ENCODE data around the gene UPK3BL2. TPM values are rescaled to one million over a fixed set of nuclear protein-coding genes. Genes with fewer than 3 reads are reported as not detected.
"Not testable (repeated sequence)": the region's sequence is repeated elsewhere in the genome, so short reads cannot be mapped to it uniquely, and the experiment has no call there.

Gene UPK3BL2
- total and polyA plus RNA-seq, 2 experiments from 2014 or later = 1.8 to 9.6 TPM

GRCh38 chr7:102540604-102541003 lies 2.9 kb downstream of the UPK3BL2 start:
- not testable (repeated sequence) for H3K4me2 ChIP-seq; H4K20me1 ChIP-seq (ENCODE audit: insufficient read depth, poor library complexity, severe bottlenecking); H3K4me1 ChIP-seq (ENCODE audit: insufficient read depth); H3K4me3 ChIP-seq; H3K27me3 ChIP-seq; H3K27ac ChIP-seq; H2AFZ ChIP-seq; H3K9me3 ChIP-seq (ENCODE audit: low read depth); DNase-seq (ENCODE audit: low spot score); H3K9me2 ChIP-seq (replicated peaks; ENCODE audit: insufficient read depth); H3K79me2 ChIP-seq; H3K36me3 ChIP-seq (replicated peaks; ENCODE audit: insufficient read depth, low read depth)
- WGBS (ENCODE audit: low lambda C conversion rate, missing lambda C conversion rate) = 91% methylated on average over 5 of the region's 6 CpGs

- H3K27me3 ChIP-seq; H2AFZ ChIP-seq; H3K4me1 ChIP-seq (ENCODE audit: insufficient read depth); H3K9me2 ChIP-seq (replicated peaks; ENCODE audit: insufficient read depth); DNase-seq (ENCODE audit: low spot score); H3K4me2 ChIP-seq; H4K20me1 ChIP-seq (ENCODE audit: insufficient read depth, poor library complexity, severe bottlenecking); H3K27ac ChIP-seq; H3K9me3 ChIP-seq (ENCODE audit: low read depth); H3K4me3 ChIP-seq; H3K79me2 ChIP-seq; H3K36me3 ChIP-seq (replicated peaks; ENCODE audit: insufficient read depth, low read depth): not testable (repeated sequence)
- 83% methylated on average over 1 of the region's 8 CpGs for WGBS (ENCODE audit: low lambda C conversion rate, missing lambda C conversion rate)
Observed at GRCh38 chr7:102535062-102535615, 8.4 kb downstream of the UPK3BL2 start.

GRCh38 chr7:102532127-102532526 lies 11.4 kb downstream of the UPK3BL2 start:
- not testable (repeated sequence) for DNase-seq (ENCODE audit: low spot score); H3K79me2 ChIP-seq; H3K9me2 ChIP-seq (replicated peaks; ENCODE audit: insufficient read depth); H3K27me3 ChIP-seq; H2AFZ ChIP-seq; H4K20me1 ChIP-seq (ENCODE audit: insufficient read depth, poor library complexity, severe bottlenecking); H3K4me3 ChIP-seq; H3K36me3 ChIP-seq (replicated peaks; ENCODE audit: insufficient read depth, low read depth); H3K9me3 ChIP-seq (ENCODE audit: low read depth); H3K4me1 ChIP-seq (ENCODE audit: insufficient read depth); H3K27ac ChIP-seq; H3K4me2 ChIP-seq
- 88% methylated on average over 2 of the region's 2 CpGs for WGBS (ENCODE audit: low lambda C conversion rate, missing lambda C conversion rate)

- H3K27me3 ChIP-seq; H2AFZ ChIP-seq; H3K4me3 ChIP-seq; H4K20me1 ChIP-seq (ENCODE audit: insufficient read depth, poor library complexity, severe bottlenecking); DNase-seq (ENCODE audit: low spot score); H3K27ac ChIP-seq; H3K4me2 ChIP-seq; H3K4me1 ChIP-seq (ENCODE audit: insufficient read depth); H3K79me2 ChIP-seq; H3K9me3 ChIP-seq (ENCODE audit: low read depth); H3K36me3 ChIP-seq (replicated peaks; ENCODE audit: insufficient read depth, low read depth); H3K9me2 ChIP-seq (replicated peaks; ENCODE audit: insufficient read depth): not testable (repeated sequence)
- no CpG with 5 or more reads among the region's 7 CpGs for WGBS (ENCODE audit: low lambda C conversion rate, missing lambda C conversion rate)
Observed at GRCh38 chr7:102531583-102531982, 11.9 kb downstream of the UPK3BL2 start.

- not testable (repeated sequence) for H3K4me2 ChIP-seq; H3K79me2 ChIP-seq; H2AFZ ChIP-seq; H3K36me3 ChIP-seq (replicated peaks; ENCODE audit: insufficient read depth, low read depth); H3K27me3 ChIP-seq; H3K4me3 ChIP-seq; H3K27ac ChIP-seq; H4K20me1 ChIP-seq (ENCODE audit: insufficient read depth, poor library complexity, severe bottlenecking); DNase-seq (ENCODE audit: low spot score); H3K4me1 ChIP-seq (ENCODE audit: insufficient read depth); H3K9me3 ChIP-seq (ENCODE audit: low read depth); H3K9me2 ChIP-seq (replicated peaks; ENCODE audit: insufficient read depth)
- no CpG with 5 or more reads among the region's 13 CpGs for WGBS (ENCODE audit: low lambda C conversion rate, missing lambda C conversion rate)
Observed at GRCh38 chr7:102527822-102528793, 15.4 kb downstream of the UPK3BL2 start.

GRCh38 chr7:102527182-102527581 lies 16.3 kb downstream of the UPK3BL2 start:
- H3K36me3 ChIP-seq (replicated peaks; ENCODE audit: insufficient read depth, low read depth); DNase-seq (ENCODE audit: low spot score); H2AFZ ChIP-seq; H3K27me3 ChIP-seq; H3K79me2 ChIP-seq; H3K4me1 ChIP-seq (ENCODE audit: insufficient read depth); H3K4me3 ChIP-seq; H3K27ac ChIP-seq; H3K9me2 ChIP-seq (replicated peaks; ENCODE audit: insufficient read depth); H3K9me3 ChIP-seq (ENCODE audit: low read depth); H3K4me2 ChIP-seq; H4K20me1 ChIP-seq (ENCODE audit: insufficient read depth, poor library complexity, severe bottlenecking): not testable (repeated sequence)
- 71% methylated on average over 1 of the region's 8 CpGs for WGBS (ENCODE audit: low lambda C conversion rate, missing lambda C conversion rate)

GRCh38 chr7:102524803-102525202 lies 18.7 kb downstream of the UPK3BL2 start:
- not testable (repeated sequence) for H3K27me3 ChIP-seq; H3K36me3 ChIP-seq (replicated peaks; ENCODE audit: insufficient read depth, low read depth); H3K9me3 ChIP-seq (ENCODE audit: low read depth); H2AFZ ChIP-seq; H4K20me1 ChIP-seq (ENCODE audit: insufficient read depth, poor library complexity, severe bottlenecking); H3K4me1 ChIP-seq (ENCODE audit: insufficient read depth); H3K79me2 ChIP-seq; H3K4me3 ChIP-seq; H3K27ac ChIP-seq; H3K9me2 ChIP-seq (replicated peaks; ENCODE audit: insufficient read depth); H3K4me2 ChIP-seq; DNase-seq (ENCODE audit: low spot score)
- no CpG with 5 or more reads among the region's 2 CpGs for WGBS (ENCODE audit: low lambda C conversion rate, missing lambda C conversion rate)

- H4K20me1 ChIP-seq (ENCODE audit: insufficient read depth, poor library complexity, severe bottlenecking); H2AFZ ChIP-seq; H3K4me2 ChIP-seq; H3K27me3 ChIP-seq; H3K4me1 ChIP-seq (ENCODE audit: insufficient read depth); H3K79me2 ChIP-seq; H3K9me3 ChIP-seq (ENCODE audit: low read depth); H3K4me3 ChIP-seq; DNase-seq (ENCODE audit: low spot score); H3K36me3 ChIP-seq (replicated peaks; ENCODE audit: insufficient read depth, low read depth); H3K9me2 ChIP-seq (replicated peaks; ENCODE audit: insufficient read depth); H3K27ac ChIP-seq: not testable (repeated sequence)
- WGBS (ENCODE audit: low lambda C conversion rate, missing lambda C conversion rate) = no CpG with 5 or more reads among the region's 5 CpGs
Observed at GRCh38 chr7:102520797-102521196, 22.7 kb downstream of the UPK3BL2 start.

Data from hepatocyte (in vitro differentiated cells).